Sigmoid colon (tissue), 3 donors: ENCODE results near the gene HTT.

ENCODE experiments used
- POLR2A ChIP-seq, 2 donors: fragments of 450-650 bp; IDR thresholded peaks; one replicate each; pipeline ENCODE4 v1.6.1; 2016; ENCODE audit warnings: antibody characterized with exemption in 2 of 2, mild to moderate bottlenecking in 2 of 2, moderate library complexity in 2 of 2
- TF ChIP-seq, protein P1 (sequence below), 4 experiments: fragments of 450-650 bp in 3 of 4; fragments of 200-600 bp in 1 of 4; IDR thresholded peaks; one replicate each; pipeline ENCODE4 v1.5.1; 2016 to 2019; ENCODE audit warnings: antibody characterized with exemption in 4 of 4, mild to moderate bottlenecking in 3 of 4, moderate library complexity in 2 of 4

DNA sequence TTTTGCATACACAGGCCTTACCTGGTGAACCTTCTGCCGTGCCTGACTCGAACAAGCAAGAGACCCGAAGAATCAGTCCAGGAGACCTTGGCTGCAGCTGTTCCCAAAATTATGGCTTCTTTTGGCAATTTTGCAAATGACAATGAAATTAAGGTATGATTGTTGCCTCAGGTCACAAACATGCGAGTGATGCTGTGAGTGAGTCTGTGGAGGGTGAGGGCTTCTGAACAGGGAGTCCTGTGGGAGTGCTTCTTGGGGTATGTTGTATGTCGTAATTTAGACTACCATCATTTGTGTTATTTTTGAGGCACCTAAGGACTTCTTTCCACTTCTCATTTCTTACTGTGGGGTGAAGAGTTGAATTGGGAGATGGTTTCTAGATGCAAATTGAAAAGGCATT lies 32.8 kb downstream of the HTT start:
- no peak for TF ChIP-seq POLR2A (IDR thresholded peaks at IDR 0.05)
- TF ChIP-seq, protein P1, sequence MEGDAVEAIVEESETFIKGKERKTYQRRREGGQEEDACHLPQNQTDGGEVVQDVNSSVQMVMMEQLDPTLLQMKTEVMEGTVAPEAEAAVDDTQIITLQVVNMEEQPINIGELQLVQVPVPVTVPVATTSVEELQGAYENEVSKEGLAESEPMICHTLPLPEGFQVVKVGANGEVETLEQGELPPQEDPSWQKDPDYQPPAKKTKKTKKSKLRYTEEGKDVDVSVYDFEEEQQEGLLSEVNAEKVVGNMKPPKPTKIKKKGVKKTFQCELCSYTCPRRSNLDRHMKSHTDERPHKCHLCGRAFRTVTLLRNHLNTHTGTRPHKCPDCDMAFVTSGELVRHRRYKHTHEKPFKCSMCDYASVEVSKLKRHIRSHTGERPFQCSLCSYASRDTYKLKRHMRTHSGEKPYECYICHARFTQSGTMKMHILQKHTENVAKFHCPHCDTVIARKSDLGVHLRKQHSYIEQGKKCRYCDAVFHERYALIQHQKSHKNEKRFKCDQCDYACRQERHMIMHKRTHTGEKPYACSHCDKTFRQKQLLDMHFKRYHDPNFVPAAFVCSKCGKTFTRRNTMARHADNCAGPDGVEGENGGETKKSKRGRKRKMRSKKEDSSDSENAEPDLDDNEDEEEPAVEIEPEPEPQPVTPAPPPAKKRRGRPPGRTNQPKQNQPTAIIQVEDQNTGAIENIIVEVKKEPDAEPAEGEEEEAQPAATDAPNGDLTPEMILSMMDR (IDR thresholded peaks at IDR 0.05), result no peak
